HCT116 (cell line): ENCODE data around the gene NANOG.

Experiments
- EZH2phosphoT487 ChIP-seq: fragments of 200-600 bp; IDR thresholded peaks from 2 replicates; pipeline ENCODE4 v1.6.1; 2018; ENCODE audit warnings: antibody characterized with exemption, borderline replicate concordance
- FOSL1 ChIP-seq: IDR thresholded peaks from 2 replicates; pipeline ENCODE4 v1.6.1; 2012; ENCODE audit warnings: low read depth
- POLR2A ChIP-seq: IDR thresholded peaks from 2 replicates; pipeline ENCODE4 v1.7.0; 2011; ENCODE audit warnings: borderline replicate concordance; ENCODE audit not compliant: insufficient read depth, insufficient read length; ENCODE audit errors: extremely low read depth
- POLR2AphosphoS5 ChIP-seq: IDR thresholded peaks from 2 replicates; pipeline ENCODE4 v1.6.1; 2011; ENCODE audit warnings: mild to moderate bottlenecking, low read depth, low read length, moderate library complexity
- SIN3A ChIP-seq: IDR thresholded peaks from 2 replicates; pipeline ENCODE4 v1.6.1; 2012; ENCODE audit warnings: low read depth
- SRF ChIP-seq: IDR thresholded peaks from 2 replicates; pipeline ENCODE4 v1.6.1; 2012; ENCODE audit warnings: low read depth
- ZNF274 ChIP-seq: fragments of 200-500 bp; sonication (Bioruptor generic); IDR thresholded peaks from 2 replicates; pipeline ENCODE4 v1.6.1; 2014; ENCODE audit warnings: mild to moderate bottlenecking, low read depth, low read length, inconsistent platforms

- TF ChIP-seq ZNF274: no peak
- no peak for TF ChIP-seq SIN3A
- no peak for TF ChIP-seq POLR2A
- TF ChIP-seq SRF: no peak
- TF ChIP-seq POLR2AphosphoS5: no peak
- no peak for TF ChIP-seq EZH2phosphoT487
- TF ChIP-seq FOSL1: no peak
These were observed 38.9 kb upstream of the NANOG start for GRCh38 chr12:7750350-7750749.
